ENCODE results near the gene QRFP.
A peak's percentile ranks its signal among the peaks of the same experiment; 100 is the strongest.

DNA sequence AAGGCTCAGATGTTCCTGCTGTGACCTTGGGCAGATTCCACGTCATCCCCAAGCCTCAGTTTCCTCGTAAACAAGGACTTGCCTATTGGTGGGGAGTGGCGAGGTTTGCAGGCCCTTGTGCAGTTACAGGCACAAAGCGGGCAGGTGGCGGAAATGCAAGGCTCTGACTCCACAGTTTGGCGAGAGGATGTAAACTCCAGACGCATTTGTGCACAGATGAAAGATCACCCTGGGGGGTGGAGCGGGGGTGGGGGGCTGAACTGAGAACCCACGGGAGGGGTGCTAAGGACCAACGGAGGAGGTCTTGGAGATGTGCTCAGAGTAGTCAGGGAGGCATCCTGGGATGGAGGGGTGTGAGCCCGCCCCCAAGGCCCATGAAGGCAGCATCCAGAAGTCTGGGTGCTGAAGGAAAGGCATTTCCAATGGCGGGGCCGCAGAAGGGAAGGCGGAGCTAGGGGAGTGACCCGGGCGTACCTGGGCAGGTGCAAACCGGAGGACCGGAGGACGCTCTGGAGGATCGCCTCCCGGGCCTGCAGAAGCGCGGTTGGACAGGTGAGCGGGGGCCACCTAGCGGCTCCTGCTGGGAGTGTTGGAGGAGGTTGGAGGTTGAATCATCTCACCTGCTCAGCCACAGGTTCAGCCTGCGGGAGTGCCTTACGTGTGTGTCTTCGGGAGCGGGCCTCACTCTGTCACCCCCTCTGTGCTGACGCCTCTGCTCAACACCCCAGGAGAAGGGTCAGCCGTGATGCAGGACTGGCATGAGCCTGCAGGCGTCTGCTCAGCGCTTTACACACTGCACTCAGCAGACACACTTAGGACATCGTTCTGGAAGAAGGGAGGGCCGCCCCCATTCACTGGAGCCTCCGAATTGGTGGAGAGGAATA, 44.3 kb upstream of the QRFP start:
- TF ChIP-seq KLF8 (tag by site-specific recombination; IDR thresholded peaks at IDR 0.05) (peak; percentile 76), SCRT2 (tag by site-specific recombination; IDR thresholded peaks at IDR 0.05) (peak; percentile 96), BCL11A (tag by site-specific recombination; IDR thresholded peaks at IDR 0.05; ENCODE audit: low read depth) (no peak), ZBTB7A (tag by site-specific recombination; IDR thresholded peaks at IDR 0.05; ENCODE audit: low read depth) (no peak)
- TF ChIP-seq, protein P1, sequence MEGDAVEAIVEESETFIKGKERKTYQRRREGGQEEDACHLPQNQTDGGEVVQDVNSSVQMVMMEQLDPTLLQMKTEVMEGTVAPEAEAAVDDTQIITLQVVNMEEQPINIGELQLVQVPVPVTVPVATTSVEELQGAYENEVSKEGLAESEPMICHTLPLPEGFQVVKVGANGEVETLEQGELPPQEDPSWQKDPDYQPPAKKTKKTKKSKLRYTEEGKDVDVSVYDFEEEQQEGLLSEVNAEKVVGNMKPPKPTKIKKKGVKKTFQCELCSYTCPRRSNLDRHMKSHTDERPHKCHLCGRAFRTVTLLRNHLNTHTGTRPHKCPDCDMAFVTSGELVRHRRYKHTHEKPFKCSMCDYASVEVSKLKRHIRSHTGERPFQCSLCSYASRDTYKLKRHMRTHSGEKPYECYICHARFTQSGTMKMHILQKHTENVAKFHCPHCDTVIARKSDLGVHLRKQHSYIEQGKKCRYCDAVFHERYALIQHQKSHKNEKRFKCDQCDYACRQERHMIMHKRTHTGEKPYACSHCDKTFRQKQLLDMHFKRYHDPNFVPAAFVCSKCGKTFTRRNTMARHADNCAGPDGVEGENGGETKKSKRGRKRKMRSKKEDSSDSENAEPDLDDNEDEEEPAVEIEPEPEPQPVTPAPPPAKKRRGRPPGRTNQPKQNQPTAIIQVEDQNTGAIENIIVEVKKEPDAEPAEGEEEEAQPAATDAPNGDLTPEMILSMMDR (tag by site-specific recombination; IDR thresholded peaks at IDR 0.05), result peak; percentile 93
- TF ChIP-seq, protein P2, sequence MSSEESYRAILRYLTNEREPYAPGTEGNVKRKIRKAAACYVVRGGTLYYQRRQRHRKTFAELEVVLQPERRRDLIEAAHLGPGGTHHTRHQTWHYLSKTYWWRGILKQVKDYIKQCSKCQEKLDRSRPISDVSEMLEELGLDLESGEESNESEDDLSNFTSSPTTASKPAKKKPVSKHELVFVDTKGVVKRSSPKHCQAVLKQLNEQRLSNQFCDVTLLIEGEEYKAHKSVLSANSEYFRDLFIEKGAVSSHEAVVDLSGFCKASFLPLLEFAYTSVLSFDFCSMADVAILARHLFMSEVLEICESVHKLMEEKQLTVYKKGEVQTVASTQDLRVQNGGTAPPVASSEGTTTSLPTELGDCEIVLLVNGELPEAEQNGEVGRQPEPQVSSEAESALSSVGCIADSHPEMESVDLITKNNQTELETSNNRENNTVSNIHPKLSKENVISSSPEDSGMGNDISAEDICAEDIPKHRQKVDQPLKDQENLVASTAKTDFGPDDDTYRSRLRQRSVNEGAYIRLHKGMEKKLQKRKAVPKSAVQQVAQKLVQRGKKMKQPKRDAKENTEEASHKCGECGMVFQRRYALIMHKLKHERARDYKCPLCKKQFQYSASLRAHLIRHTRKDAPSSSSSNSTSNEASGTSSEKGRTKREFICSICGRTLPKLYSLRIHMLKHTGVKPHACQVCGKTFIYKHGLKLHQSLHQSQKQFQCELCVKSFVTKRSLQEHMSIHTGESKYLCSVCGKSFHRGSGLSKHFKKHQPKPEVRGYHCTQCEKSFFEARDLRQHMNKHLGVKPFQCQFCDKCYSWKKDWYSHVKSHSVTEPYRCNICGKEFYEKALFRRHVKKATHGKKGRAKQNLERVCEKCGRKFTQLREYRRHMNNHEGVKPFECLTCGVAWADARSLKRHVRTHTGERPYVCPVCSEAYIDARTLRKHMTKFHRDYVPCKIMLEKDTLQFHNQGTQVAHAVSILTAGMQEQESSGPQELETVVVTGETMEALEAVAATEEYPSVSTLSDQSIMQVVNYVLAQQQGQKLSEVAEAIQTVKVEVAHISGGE (tag by site-specific recombination; conservative IDR thresholded peaks at IDR 0.05; ENCODE audit: low read depth), result no peak
- TF ChIP-seq, protein P3, sequence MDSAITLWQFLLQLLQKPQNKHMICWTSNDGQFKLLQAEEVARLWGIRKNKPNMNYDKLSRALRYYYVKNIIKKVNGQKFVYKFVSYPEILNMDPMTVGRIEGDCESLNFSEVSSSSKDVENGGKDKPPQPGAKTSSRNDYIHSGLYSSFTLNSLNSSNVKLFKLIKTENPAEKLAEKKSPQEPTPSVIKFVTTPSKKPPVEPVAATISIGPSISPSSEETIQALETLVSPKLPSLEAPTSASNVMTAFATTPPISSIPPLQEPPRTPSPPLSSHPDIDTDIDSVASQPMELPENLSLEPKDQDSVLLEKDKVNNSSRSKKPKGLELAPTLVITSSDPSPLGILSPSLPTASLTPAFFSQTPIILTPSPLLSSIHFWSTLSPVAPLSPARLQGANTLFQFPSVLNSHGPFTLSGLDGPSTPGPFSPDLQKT (IDR thresholded peaks at IDR 0.05; ENCODE audit: borderline replicate concordance, low read depth, low read length), result no peak
- TF ChIP-seq, protein P4, sequence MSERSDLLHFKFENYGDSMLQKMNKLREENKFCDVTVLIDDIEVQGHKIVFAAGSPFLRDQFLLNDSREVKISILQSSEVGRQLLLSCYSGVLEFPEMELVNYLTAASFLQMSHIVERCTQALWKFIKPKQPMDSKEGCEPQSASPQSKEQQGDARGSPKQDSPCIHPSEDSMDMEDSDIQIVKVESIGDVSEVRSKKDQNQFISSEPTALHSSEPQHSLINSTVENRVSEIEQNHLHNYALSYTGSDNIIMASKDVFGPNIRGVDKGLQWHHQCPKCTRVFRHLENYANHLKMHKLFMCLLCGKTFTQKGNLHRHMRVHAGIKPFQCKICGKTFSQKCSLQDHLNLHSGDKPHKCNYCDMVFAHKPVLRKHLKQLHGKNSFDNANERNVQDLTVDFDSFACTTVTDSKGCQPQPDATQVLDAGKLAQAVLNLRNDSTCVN (tag by site-specific recombination; optimal IDR thresholded peaks at IDR 0.05), result peak; percentile 30
- TF ChIP-seq, protein P5, sequence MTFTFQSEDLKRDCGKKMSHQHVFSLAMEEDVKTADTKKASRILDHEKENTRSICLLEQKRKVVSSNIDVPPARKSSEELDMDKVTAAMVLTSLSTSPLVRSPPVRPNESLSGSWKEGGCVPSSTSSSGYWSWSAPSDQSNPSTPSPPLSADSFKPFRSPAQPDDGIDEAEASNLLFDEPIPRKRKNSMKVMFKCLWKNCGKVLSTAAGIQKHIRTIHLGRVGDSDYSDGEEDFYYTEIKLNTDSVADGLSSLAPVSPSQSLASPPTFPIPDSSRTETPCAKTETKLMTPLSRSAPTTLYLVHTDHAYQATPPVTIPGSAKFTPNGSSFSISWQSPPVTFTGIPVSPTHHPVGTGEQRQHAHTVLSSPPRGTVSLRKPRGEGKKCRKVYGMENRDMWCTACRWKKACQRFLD (tag by site-specific recombination; IDR thresholded peaks at IDR 0.05), result no peak

All from HEK293 (cell line).